Tibial artery (tissue), 4 donors: Measurements from ENCODE around the gene CATSPER3.

ENCODE experiments used
- DNase-seq, 2 donors: peaks; one replicate each; pipeline ENCODE4 v3.0.0-alpha.2; 2019
- H3K27ac ChIP-seq, 2 donors: fragments of 200-600 bp; sonication (generic) in 1 of 2; 1 replicate in 1 of 2; 2 replicates in 1 of 2; pipeline ENCODE4 v1.5.1; 2018 to 2019; ENCODE audit warnings: mild to moderate bottlenecking in 1 of 2
- H3K27me3 ChIP-seq, 2 donors: fragments of 200-600 bp; sonication (generic) in 1 of 2; one replicate each; pipeline versions ENCODE4 v1.5.1 to v1.6.0; 2016 to 2019
- H3K36me3 ChIP-seq, 3 donors: fragments of 200-600 bp; sonication (generic) in 2 of 3; one replicate each; pipeline ENCODE4 v1.5.1; 2016 to 2019; ENCODE audit warnings: mild to moderate bottlenecking in 2 of 3
- H3K4me1 ChIP-seq, 4 donors: fragments of 200-600 bp; sonication (generic) in 2 of 4; 1 replicate in 3 of 4; 2 replicates in 1 of 4; pipeline ENCODE4 v1.5.1; 2016 to 2019
- H3K4me3 ChIP-seq, 2 donors: fragments of 200-600 bp; sonication (generic) in 1 of 2; 1 replicate in 1 of 2; 2 replicates in 1 of 2; pipeline ENCODE4 v1.5.1; 2018 to 2019; ENCODE audit warnings: mild to moderate bottlenecking in 2 of 2
- H3K9me3 ChIP-seq, 3 donors: fragments of 200-600 bp; sonication (generic) in 1 of 3; one replicate each; pipeline ENCODE4 v1.5.1; 2016 to 2019
- CTCF ChIP-seq, 2 experiments: fragments of 200-600 bp in 1 of 2; fragments of 450-650 bp in 1 of 2; IDR thresholded peaks; one replicate each; pipeline ENCODE4 v1.5.1; 2017 to 2019; ENCODE audit warnings: antibody characterized with exemption in 2 of 2, mild to moderate bottlenecking in 1 of 2, moderate library complexity in 1 of 2
- intact Hi-C: fragments of 100-400 bp; cut with DNase I; formaldehyde crosslinking; loops from one replicate; pipeline ENCODE4 v1.15.0; 2023; ENCODE audit warnings: low total_unique reads

Gene CATSPER3

GRCh38 chr5:135010502-135011354, 43.0 kb downstream of the CATSPER3 start:
- no peaks in the 10 kb centered on the region for H3K9me3 ChIP-seq
- H3K36me3 ChIP-seq = no peaks in the 10 kb centered on the region
- peaks cover 0 to 39% (median 27%) of the 10 kb centered on the region in 4 donors for H3K4me1 ChIP-seq
- no peak overlapping the region for H3K27ac ChIP-seq
- no peaks in the 10 kb centered on the region for H3K27me3 ChIP-seq
- peak in 1 of 2 experiments; percentile 12 for TF ChIP-seq CTCF (IDR thresholded peaks at IDR 0.05)
- H3K4me3 ChIP-seq = no peak overlapping the region
- no peak for DNase-seq
- intact Hi-C loops = no loop called here

GRCh38 chr5:135011355-135012032, 43.8 kb downstream of the CATSPER3 start:
- no peak overlapping the region for H3K27ac ChIP-seq
- no peak for DNase-seq
- H3K9me3 ChIP-seq = no peaks in the 10 kb centered on the region
- H3K4me3 ChIP-seq = no peak overlapping the region
- H3K36me3 ChIP-seq = no peaks in the 10 kb centered on the region
- H3K27me3 ChIP-seq = no peaks in the 10 kb centered on the region
- intact Hi-C loops = no loop called here
- H3K4me1 ChIP-seq = peaks cover 0 to 47% (median 30%) of the 10 kb centered on the region in 4 donors
- TF ChIP-seq CTCF (IDR thresholded peaks at IDR 0.05) = peak in 1 of 2 experiments; percentile 2

- DNase-seq = no peak
- Histone ChIP-seq H3K27me3 (no peaks in the 10 kb centered on the region), H3K27ac (peak overlapping the region in 1 of 2 donors; percentile 73), H3K9me3 (no peaks in the 10 kb centered on the region), H3K4me1 (peaks cover 0 to 50% (median 31%) of the 10 kb centered on the region in 4 donors), H3K36me3 (no peaks in the 10 kb centered on the region), H3K4me3 (no peak overlapping the region)
- intact Hi-C loops = no loop called here
- no peak for TF ChIP-seq CTCF (IDR thresholded peaks at IDR 0.05)
These were observed 44.4 kb downstream of the CATSPER3 start for GRCh38 chr5:135012033-135012588.

- Histone ChIP-seq H3K4me1 (peaks cover 0 to 50% (median 31%) of the 10 kb centered on the region in 4 donors), H3K9me3 (no peaks in the 10 kb centered on the region), H3K27ac (peak overlapping the region; percentile 66 to 73), H3K4me3 (no peak overlapping the region), H3K36me3 (no peaks in the 10 kb centered on the region), H3K27me3 (no peaks in the 10 kb centered on the region)
- no peak for DNase-seq
- intact Hi-C loops = no loop called here
- no peak for TF ChIP-seq CTCF (IDR thresholded peaks at IDR 0.05)
These were observed 45.3 kb downstream of the CATSPER3 start for GRCh38 chr5:135012951-135013391.

- Histone ChIP-seq H3K27ac (peak overlapping the region; percentile 66 to 73), H3K9me3 (no peaks in the 10 kb centered on the region), H3K4me1 (peaks cover 0 to 50% (median 31%) of the 10 kb centered on the region in 4 donors), H3K27me3 (no peaks in the 10 kb centered on the region), H3K4me3 (no peak overlapping the region), H3K36me3 (no peaks in the 10 kb centered on the region)
- no peak for TF ChIP-seq CTCF (IDR thresholded peaks at IDR 0.05)
- intact Hi-C loops = no loop called here
- DNase-seq = no peak
These were observed 45.7 kb downstream of the CATSPER3 start for GRCh38 chr5:135013445-135013844.
